Measurements from ENCODE around the gene GTF2A1.
"Not testable (repeated sequence)": the region's sequence is repeated elsewhere in the genome, so short reads cannot be mapped to it uniquely, and the experiment has no call there.

DNA sequence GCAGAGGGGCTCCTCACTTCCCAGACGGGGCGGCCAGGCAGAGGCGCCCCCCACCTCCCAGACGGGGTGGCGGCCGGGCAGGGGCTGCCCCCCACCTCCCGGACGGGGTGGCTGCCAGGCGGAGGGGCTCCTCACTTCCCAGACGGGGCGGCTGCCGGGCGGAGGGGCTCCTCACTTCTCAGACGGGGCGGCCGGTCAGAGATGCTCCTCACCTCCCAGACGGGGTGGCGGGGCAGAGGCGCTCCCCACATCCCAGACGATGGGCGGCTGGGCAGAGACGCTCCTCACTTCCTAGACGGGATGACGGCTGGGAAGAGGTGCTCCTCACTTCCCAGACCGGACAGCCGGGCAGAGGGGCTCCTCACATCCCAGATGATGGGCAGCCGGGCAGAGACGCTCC lies 23.7 kb upstream of the GTF2A1 start:
- TF ChIP-seq, protein P1, sequence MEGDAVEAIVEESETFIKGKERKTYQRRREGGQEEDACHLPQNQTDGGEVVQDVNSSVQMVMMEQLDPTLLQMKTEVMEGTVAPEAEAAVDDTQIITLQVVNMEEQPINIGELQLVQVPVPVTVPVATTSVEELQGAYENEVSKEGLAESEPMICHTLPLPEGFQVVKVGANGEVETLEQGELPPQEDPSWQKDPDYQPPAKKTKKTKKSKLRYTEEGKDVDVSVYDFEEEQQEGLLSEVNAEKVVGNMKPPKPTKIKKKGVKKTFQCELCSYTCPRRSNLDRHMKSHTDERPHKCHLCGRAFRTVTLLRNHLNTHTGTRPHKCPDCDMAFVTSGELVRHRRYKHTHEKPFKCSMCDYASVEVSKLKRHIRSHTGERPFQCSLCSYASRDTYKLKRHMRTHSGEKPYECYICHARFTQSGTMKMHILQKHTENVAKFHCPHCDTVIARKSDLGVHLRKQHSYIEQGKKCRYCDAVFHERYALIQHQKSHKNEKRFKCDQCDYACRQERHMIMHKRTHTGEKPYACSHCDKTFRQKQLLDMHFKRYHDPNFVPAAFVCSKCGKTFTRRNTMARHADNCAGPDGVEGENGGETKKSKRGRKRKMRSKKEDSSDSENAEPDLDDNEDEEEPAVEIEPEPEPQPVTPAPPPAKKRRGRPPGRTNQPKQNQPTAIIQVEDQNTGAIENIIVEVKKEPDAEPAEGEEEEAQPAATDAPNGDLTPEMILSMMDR (IDR thresholded peaks at IDR 0.05; ENCODE audit: insufficient read depth, low read depth, low read length) = not testable (repeated sequence)
- not testable (repeated sequence) for TF ChIP-seq EZH2 (IDR thresholded peaks at IDR 0.05; ENCODE audit: insufficient read depth, low read length)

Data from astrocyte (in vitro differentiated cells and primary cell).